DND-41 (cell line): Measurements from ENCODE around the gene ERICH2.
A peak's percentile ranks its signal among the peaks of the same experiment; 100 is the strongest.

ENCODE experiments used
- ATAC-seq: fragments of 200-7000 bp; cut with Tn5 transposase; 3 replicates; pipeline ENCODE4 v1.9.1; 2021; ENCODE audit warnings: low read depth; ENCODE audit not compliant: insufficient read depth
- DNase-seq: peaks from one replicate; pipeline ENCODE4 v3.0.0-alpha.2; 2020
- H2AFZ ChIP-seq: 2 replicates; pipeline ENCODE4 v1.6.0; 2012; ENCODE audit warnings: low read depth, low read length
- H3K27ac ChIP-seq: 2 replicates; pipeline ENCODE4 v1.5.1; 2012; ENCODE audit warnings: low read length, inconsistent platforms
- H3K27me3 ChIP-seq: fragments of 200-600 bp; sonication (generic); 2 replicates; pipeline ENCODE4 v1.6.0; 2012; ENCODE audit warnings: low read length, mild to moderate bottlenecking, inconsistent platforms; ENCODE audit not compliant: insufficient read depth, poor library complexity
- H3K36me3 ChIP-seq: 2 replicates; pipeline ENCODE4 v1.5.1; 2012; ENCODE audit warnings: low read length, inconsistent platforms; ENCODE audit not compliant: insufficient read depth
- H3K4me1 ChIP-seq: 2 replicates; pipeline ENCODE4 v1.5.1; 2012; ENCODE audit warnings: mild to moderate bottlenecking, low read length; ENCODE audit not compliant: insufficient read depth
- H3K4me2 ChIP-seq: 2 replicates; pipeline ENCODE4 v1.6.0; 2012; ENCODE audit warnings: mild to moderate bottlenecking, moderate library complexity, low read length, inconsistent platforms; ENCODE audit not compliant: insufficient read depth
- H3K4me3 ChIP-seq, 2 experiments: fragments of 200-600 bp in 1 of 2; shearing (Covaris generic) in 1 of 2; 2 replicates each; pipeline ENCODE4 v1.5.1; 2012 to 2016; ENCODE audit warnings: inconsistent platforms in 2 of 2, low read length in 2 of 2, mild to moderate bottlenecking in 2 of 2, low read depth in 1 of 2, moderate library complexity in 1 of 2
- H3K79me2 ChIP-seq: 2 replicates; pipeline ENCODE4 v1.6.0; 2012; ENCODE audit warnings: low read length, inconsistent platforms; ENCODE audit not compliant: insufficient read depth
- H3K9ac ChIP-seq: 2 replicates; pipeline ENCODE4 v1.6.0; 2012; ENCODE audit warnings: low read depth, mild to moderate bottlenecking, inconsistent platforms, low read length, moderate library complexity
- H3K9me3 ChIP-seq: 2 replicates; pipeline ENCODE4 v1.5.1; 2012; ENCODE audit warnings: low read length, moderate library complexity, mild to moderate bottlenecking, inconsistent platforms; ENCODE audit not compliant: insufficient read depth, severe bottlenecking
- H4K20me1 ChIP-seq: 2 replicates; pipeline ENCODE4 v1.6.0; 2012; ENCODE audit warnings: low read length; ENCODE audit not compliant: insufficient read depth
- EZH2 ChIP-seq: IDR thresholded peaks from 3 replicates; pipeline ENCODE4 v1.6.1; 2012; ENCODE audit warnings: borderline replicate concordance, low read depth, mild to moderate bottlenecking, moderate library complexity, low read length, inconsistent platforms; ENCODE audit not compliant: severe bottlenecking
- TF ChIP-seq, protein P1 (sequence below): IDR thresholded peaks from 2 replicates; pipeline ENCODE4 v1.5.1; 2012; ENCODE audit warnings: borderline replicate concordance, low read length, moderate library complexity, mild to moderate bottlenecking; ENCODE audit not compliant: poor library complexity, severe bottlenecking; ENCODE audit errors: extremely low read depth

The ERICH2 gene

DNA sequence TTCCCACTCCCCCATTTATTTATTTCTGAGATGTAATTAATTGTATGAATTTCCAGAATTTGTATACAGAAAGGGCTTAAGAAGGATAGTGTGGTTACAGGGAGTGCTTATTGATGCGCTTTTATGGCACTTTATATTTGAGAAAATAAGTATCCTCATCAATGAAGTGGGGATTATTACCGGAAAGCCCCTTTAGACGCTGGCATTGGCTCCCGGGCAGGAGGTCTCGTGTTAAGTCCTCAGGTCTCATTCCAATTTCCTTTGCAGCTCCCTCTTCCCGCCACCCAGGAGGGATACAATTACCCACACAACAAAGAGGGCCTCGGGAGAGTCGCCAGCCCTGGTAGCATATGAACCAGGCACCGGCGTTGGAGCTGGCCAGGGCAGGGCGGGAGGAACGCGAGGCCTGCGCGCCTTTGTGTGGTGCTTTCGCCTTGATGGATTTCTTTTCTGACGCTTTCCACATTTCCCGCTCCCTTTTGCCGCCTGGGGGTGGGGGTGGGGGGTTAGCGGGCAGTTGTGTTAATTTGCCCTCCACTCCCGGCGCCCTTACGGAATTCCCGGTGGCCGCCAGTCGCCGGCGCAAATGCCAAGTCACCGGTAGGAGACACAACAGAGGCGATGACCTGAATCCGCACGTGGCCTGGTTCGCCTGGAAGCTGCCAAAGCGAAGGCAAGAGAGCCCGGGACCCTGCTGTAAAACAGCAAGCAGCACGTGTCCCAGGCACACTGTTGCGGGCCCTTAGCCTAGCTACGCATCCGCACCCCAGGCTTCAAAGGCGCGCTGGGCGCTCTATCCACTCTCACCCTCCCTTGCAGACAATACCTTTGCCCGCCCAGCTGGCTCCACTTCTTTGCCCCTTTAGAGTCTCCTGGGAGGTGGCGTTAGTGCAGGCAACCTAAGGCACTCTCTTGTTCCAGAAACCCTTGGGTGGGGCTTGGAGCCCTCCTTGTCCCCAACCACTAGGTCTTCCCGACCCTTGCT lies 49.8 kb downstream of the ERICH2 start:
- Histone ChIP-seq H3K27ac (no peak overlapping the region), H3K4me1 (no peaks in the 10 kb centered on the region), H3K9me3 (no peaks in the 10 kb centered on the region), H3K79me2 (no peaks in the 10 kb centered on the region), H4K20me1 (no peaks in the 10 kb centered on the region), H3K27me3 (peaks cover 4% of the 10 kb centered on the region), H3K9ac (no peak overlapping the region), H3K4me2 (peak overlapping the region; percentile 28; the same call in 1 of the 2 replicates), H3K4me3 (no peak overlapping the region), H3K36me3 (no peaks in the 10 kb centered on the region), H2AFZ (no peak overlapping the region)
- ATAC-seq, result no peak
- DNase-seq, result no peak
- TF ChIP-seq, protein P1, sequence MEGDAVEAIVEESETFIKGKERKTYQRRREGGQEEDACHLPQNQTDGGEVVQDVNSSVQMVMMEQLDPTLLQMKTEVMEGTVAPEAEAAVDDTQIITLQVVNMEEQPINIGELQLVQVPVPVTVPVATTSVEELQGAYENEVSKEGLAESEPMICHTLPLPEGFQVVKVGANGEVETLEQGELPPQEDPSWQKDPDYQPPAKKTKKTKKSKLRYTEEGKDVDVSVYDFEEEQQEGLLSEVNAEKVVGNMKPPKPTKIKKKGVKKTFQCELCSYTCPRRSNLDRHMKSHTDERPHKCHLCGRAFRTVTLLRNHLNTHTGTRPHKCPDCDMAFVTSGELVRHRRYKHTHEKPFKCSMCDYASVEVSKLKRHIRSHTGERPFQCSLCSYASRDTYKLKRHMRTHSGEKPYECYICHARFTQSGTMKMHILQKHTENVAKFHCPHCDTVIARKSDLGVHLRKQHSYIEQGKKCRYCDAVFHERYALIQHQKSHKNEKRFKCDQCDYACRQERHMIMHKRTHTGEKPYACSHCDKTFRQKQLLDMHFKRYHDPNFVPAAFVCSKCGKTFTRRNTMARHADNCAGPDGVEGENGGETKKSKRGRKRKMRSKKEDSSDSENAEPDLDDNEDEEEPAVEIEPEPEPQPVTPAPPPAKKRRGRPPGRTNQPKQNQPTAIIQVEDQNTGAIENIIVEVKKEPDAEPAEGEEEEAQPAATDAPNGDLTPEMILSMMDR, result no peak
- no peak for TF ChIP-seq EZH2

DNA sequence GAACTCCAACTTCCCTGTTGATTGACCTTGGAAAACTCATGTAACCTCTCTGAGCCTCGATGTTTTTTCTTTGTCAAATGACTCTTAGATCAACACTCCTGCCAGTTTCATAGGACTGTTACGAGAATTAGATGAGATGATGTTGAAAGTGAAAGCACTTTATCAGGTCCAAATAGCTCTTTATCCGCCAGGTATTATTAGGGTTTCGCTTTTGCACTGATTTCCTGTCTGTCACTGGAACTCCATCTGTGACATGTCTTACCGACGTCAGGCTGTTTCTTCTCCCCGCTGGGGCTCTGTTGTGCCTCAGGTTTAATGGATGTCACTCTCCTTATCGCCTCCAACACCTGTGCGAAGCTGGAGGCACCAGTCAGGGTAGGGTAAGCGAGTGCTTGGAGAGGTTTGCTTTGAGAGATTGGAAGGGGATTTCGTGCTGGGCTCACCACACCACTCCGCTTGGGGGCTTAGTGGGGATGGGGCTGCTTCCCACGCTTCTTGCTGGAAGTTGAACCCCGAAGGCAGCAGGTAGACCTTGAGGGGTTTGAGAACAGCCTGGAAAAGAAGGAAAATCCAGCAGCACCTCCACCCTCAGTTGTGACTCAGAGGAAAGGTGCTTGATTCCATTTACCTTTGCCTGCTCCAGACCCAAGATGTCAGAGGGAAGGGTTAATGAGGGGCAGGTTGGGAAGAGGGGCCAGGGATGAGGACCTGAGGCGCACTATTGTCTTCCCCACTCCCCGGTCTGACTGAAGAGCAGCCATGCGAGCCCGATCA lies 50.8 kb downstream of the ERICH2 start:
- Histone ChIP-seq H3K36me3 (no peaks in the 10 kb centered on the region), H3K9ac (no peak overlapping the region), H3K79me2 (no peaks in the 10 kb centered on the region), H3K27ac (no peak overlapping the region), H3K27me3 (peaks cover 4% of the 10 kb centered on the region), H4K20me1 (no peaks in the 10 kb centered on the region), H3K9me3 (no peaks in the 10 kb centered on the region), H3K4me2 (peak overlapping the region; percentile 28; the same call in 1 of the 2 replicates), H3K4me3 (no peak overlapping the region), H3K4me1 (no peaks in the 10 kb centered on the region), H2AFZ (no peak overlapping the region)
- no peak for TF ChIP-seq EZH2
- TF ChIP-seq, protein P1, result no peak
- DNase-seq, result no peak
- 0 out of 3 replicates have a peak, but pooled peaks have one; percentile 35 for ATAC-seq

DNA sequence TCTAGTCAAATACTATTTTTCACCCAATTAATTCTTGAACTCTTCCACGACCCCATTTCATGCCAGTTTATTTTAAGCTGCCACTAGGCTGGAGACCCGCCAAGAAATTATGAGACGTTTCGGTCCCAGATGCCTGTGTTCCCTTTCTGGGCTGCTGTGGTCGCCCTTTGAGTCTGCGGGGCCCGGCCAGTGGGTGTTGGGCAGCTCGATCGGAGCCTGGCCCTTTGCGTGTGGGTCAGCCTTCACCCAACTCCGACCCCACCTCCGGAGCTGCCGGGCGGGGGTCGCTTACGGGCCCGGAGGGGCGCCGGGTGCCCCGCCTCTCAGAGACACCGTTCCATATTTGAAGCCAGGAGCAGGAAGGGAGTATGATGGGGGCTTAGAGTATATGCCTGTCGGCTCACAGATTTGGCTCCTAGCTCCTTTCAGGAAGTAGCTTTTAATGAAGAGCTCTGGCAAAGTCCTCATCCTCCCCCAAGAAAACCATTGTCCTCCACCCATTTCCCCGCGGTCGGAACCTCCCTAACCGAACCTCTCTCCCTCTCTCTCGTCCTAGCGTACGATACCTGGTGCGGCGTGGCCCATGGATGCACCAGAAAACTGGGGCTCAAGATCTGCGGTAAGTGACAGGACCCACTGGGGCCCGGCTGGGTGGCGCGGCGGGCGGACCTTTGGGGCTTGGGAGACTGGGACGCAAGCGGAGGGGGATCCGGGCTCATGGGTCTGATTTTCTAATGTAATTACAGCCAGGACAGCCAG lies 51.5 kb downstream of the ERICH2 start:
- Histone ChIP-seq H2AFZ (no peak overlapping the region), H3K4me2 (no peak overlapping the region), H3K9me3 (no peaks in the 10 kb centered on the region), H3K79me2 (no peaks in the 10 kb centered on the region), H3K4me3 (no peak overlapping the region), H4K20me1 (no peaks in the 10 kb centered on the region), H3K9ac (no peak overlapping the region), H3K36me3 (no peaks in the 10 kb centered on the region), H3K27me3 (peaks cover 7% of the 10 kb centered on the region), H3K4me1 (no peaks in the 10 kb centered on the region), H3K27ac (no peak overlapping the region)
- DNase-seq (no peak), ATAC-seq (no peak)
- TF ChIP-seq, protein P1, result no peak
- no peak for TF ChIP-seq EZH2
